Loucy (cell line): ENCODE data around the gene TTYH3.

Experiments
- H2AFZ ChIP-seq: fragments of 200-600 bp; sonication (generic); 2 replicates; pipeline ENCODE4 v1.6.0; 2016; ENCODE audit warnings: antibody characterized with exemption, mild to moderate bottlenecking, low read length, moderate library complexity
- H3F3A ChIP-seq: fragments of 200-600 bp; 2 replicates; pipeline ENCODE4 v1.6.0; 2016; ENCODE audit warnings: antibody characterized with exemption, low read depth, mild to moderate bottlenecking
- H3K27me3 ChIP-seq: fragments of 200-600 bp; sonication (generic); 2 replicates; pipeline ENCODE4 v1.6.1; 2014; ENCODE audit warnings: low read length, mild to moderate bottlenecking; ENCODE audit not compliant: insufficient read depth, poor library complexity, severe bottlenecking
- H3K36me3 ChIP-seq: fragments of 200-600 bp; sonication (generic); 2 replicates; pipeline ENCODE4 v1.6.1; 2016; ENCODE audit warnings: low read length; ENCODE audit not compliant: insufficient read depth
- H3K4me1 ChIP-seq: fragments of 200-600 bp; sonication (generic); 2 replicates; pipeline ENCODE4 v1.5.1; 2014; ENCODE audit warnings: low read length, mild to moderate bottlenecking; ENCODE audit not compliant: insufficient read depth, poor library complexity, severe bottlenecking
- H3K4me2 ChIP-seq: fragments of 200-600 bp; sonication (generic); 2 replicates; pipeline ENCODE4 v1.6.0; 2014; ENCODE audit warnings: antibody characterized with exemption, low read length, low read depth, mild to moderate bottlenecking; ENCODE audit not compliant: poor library complexity, severe bottlenecking
- H3K4me3 ChIP-seq: fragments of 200-600 bp; sonication (generic); 2 replicates; pipeline ENCODE4 v1.5.1; 2014; ENCODE audit warnings: low read length, mild to moderate bottlenecking, mixed read lengths; ENCODE audit not compliant: poor library complexity, severe bottlenecking
- H3K79me2 ChIP-seq: fragments of 200-600 bp; sonication (generic); 2 replicates; pipeline ENCODE4 v1.6.1; 2014; ENCODE audit warnings: low read length; ENCODE audit not compliant: insufficient read depth
- H3K9ac ChIP-seq: fragments of 200-600 bp; sonication (generic); 2 replicates; pipeline ENCODE4 v1.6.0; 2014; ENCODE audit warnings: mild to moderate bottlenecking, low read depth, low read length, moderate library complexity; ENCODE audit not compliant: poor library complexity, severe bottlenecking
- H3K9me2 ChIP-seq: fragments of 200-600 bp; sonication (generic); replicated peaks from 2 replicates; pipeline ENCODE4 v1.6.1; 2016; ENCODE audit warnings: low read depth, low read length, mixed read lengths
- H3K9me3 ChIP-seq: fragments of 200-600 bp; sonication (generic); 2 replicates; pipeline ENCODE4 v1.6.1; 2014; ENCODE audit warnings: mild to moderate bottlenecking, antibody characterized with exemption, low read length, low read depth; ENCODE audit not compliant: insufficient read depth
- H4K20me1 ChIP-seq: fragments of 200-600 bp; sonication (generic); 2 replicates; pipeline ENCODE4 v1.6.0; 2014; ENCODE audit warnings: antibody characterized with exemption, low read length, mild to moderate bottlenecking; ENCODE audit not compliant: insufficient read depth, poor library complexity, severe bottlenecking
- EZH2phosphoT487 ChIP-seq: fragments of 200-600 bp; IDR thresholded peaks from 2 replicates; pipeline ENCODE4 v1.6.1; 2018; ENCODE audit warnings: antibody characterized with exemption, mild to moderate bottlenecking, moderate library complexity, borderline replicate concordance
- TF ChIP-seq, protein P1 (sequence below): fragments of 200-600 bp; sonication (generic); conservative IDR thresholded peaks from 2 replicates; pipeline ENCODE4 v1.5.1; 2014; ENCODE audit warnings: mild to moderate bottlenecking, antibody characterized with exemption, low read length

The TTYH3 gene

DNA sequence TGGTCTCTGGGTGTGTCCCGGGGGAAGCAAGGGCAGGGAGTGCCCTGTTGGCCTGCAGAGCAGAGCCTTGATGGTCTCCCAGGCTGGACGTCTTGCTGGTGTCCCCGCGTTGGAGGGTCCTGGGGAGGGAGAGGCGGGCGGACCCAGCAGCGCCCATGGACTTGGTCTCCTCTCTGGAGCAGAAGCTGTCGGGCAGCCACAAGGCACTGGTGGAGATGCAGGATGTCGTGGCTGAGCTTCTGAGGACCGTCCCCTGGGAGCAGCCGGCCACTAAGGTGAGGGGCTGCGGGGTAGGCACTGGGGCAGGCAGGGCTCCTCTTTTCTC lies 20.9 kb downstream of the TTYH3 start:
- no peaks in the 10 kb centered on the region for H3K9me2 ChIP-seq
- peaks cover 58% of the 10 kb centered on the region; the same call in 1 of the 2 replicates for H3K36me3 ChIP-seq
- H3K79me2 ChIP-seq, result no peaks in the 10 kb centered on the region
- H3F3A ChIP-seq, result no peaks in the 10 kb centered on the region
- H2AFZ ChIP-seq, result no peak overlapping the region
- H3K4me1 ChIP-seq, result no peaks in the 10 kb centered on the region
- no peak overlapping the region for H3K4me3 ChIP-seq
- H3K9ac ChIP-seq, result no peak overlapping the region
- H4K20me1 ChIP-seq, result peaks cover 6% of the 10 kb centered on the region
- no peak overlapping the region for H3K4me2 ChIP-seq
- H3K9me3 ChIP-seq, result no peaks in the 10 kb centered on the region
- no peak for TF ChIP-seq EZH2phosphoT487
- TF ChIP-seq, protein P1, sequence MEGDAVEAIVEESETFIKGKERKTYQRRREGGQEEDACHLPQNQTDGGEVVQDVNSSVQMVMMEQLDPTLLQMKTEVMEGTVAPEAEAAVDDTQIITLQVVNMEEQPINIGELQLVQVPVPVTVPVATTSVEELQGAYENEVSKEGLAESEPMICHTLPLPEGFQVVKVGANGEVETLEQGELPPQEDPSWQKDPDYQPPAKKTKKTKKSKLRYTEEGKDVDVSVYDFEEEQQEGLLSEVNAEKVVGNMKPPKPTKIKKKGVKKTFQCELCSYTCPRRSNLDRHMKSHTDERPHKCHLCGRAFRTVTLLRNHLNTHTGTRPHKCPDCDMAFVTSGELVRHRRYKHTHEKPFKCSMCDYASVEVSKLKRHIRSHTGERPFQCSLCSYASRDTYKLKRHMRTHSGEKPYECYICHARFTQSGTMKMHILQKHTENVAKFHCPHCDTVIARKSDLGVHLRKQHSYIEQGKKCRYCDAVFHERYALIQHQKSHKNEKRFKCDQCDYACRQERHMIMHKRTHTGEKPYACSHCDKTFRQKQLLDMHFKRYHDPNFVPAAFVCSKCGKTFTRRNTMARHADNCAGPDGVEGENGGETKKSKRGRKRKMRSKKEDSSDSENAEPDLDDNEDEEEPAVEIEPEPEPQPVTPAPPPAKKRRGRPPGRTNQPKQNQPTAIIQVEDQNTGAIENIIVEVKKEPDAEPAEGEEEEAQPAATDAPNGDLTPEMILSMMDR, result no peak
- no peaks in the 10 kb centered on the region for H3K27me3 ChIP-seq

DNA sequence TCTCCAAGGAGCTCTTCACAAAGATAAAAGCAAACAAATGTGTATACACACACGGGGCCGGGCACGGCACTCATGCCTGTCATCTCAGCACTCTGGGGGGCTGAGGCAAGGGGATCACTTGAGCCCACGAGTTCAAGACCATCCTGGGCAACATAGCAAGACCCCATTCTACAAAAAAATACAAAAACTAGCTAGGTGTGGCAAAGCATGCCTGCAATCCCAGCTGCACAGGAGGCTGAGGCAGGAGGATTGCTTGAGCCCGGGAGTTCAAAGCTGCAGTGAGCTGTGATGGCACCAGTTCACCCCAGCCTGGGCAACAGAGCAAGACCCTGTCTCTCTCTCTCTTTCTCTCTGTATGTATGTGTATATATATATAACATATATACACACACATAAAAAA lies 22.3 kb downstream of the TTYH3 start:
- no peak overlapping the region for H3K4me3 ChIP-seq
- no peak overlapping the region for H2AFZ ChIP-seq
- H4K20me1 ChIP-seq, result no peaks in the 10 kb centered on the region
- H3K9me2 ChIP-seq, result no peaks in the 10 kb centered on the region
- H3K4me1 ChIP-seq, result no peaks in the 10 kb centered on the region
- no peaks in the 10 kb centered on the region for H3K9me3 ChIP-seq
- no peaks in the 10 kb centered on the region for H3K79me2 ChIP-seq
- H3K9ac ChIP-seq, result no peak overlapping the region
- no peak overlapping the region for H3K4me2 ChIP-seq
- H3K36me3 ChIP-seq, result peaks cover 46% of the 10 kb centered on the region; the same call in 1 of the 2 replicates
- no peaks in the 10 kb centered on the region for H3F3A ChIP-seq
- no peaks in the 10 kb centered on the region for H3K27me3 ChIP-seq
- no peak for TF ChIP-seq EZH2phosphoT487
- TF ChIP-seq, protein P1, result no peak

DNA sequence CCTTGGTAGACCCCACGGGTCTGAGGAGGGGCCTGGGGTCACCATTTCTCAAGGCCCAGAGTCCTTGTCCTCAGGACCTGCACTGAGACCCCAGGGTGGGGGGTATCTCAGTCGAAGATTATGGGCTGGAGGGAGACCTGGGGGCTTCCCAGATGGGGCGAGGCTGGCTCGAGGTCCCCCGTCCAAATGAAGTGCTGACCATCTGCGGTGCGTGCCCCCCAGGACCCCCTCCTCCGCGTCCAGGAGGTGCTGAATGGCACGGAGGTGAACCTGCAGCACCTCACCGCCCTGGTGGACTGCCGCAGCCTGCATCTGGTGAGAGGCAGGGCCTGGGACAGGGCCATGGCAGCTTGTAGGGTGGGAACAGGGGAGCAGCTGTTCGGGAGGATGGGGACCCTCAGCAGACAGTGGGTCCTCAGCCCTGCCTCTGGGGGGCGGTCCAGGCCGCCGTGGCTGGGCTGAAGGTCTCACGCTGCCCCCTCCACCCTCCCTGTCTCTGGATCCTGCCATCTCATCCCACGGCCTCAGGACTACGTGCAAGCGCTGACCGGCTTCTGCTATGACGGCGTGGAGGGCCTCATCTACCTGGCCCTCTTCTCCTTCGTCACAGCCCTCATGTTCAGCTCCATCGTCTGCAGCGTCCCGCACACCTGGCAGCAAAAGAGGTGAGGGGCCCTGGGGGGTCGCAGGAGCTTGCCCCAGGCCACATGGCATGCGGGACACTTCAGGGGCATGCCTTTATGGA lies 24.3 kb downstream of the TTYH3 start:
- H4K20me1 ChIP-seq, result no peaks in the 10 kb centered on the region
- no peaks in the 10 kb centered on the region for H3K4me1 ChIP-seq

More for the DNA sequence above, 24.3 kb downstream of the TTYH3 start:
- no peak overlapping the region for H2AFZ ChIP-seq
- TF ChIP-seq, protein P1, result no peak
- TF ChIP-seq EZH2phosphoT487, result no peak
- H3K4me3 ChIP-seq, result no peak overlapping the region
- peaks cover 27% of the 10 kb centered on the region; the same call in 1 of the 2 replicates for H3K36me3 ChIP-seq
- H3K9me3 ChIP-seq, result no peaks in the 10 kb centered on the region
- H3K9ac ChIP-seq, result no peak overlapping the region
- H3K79me2 ChIP-seq, result no peaks in the 10 kb centered on the region
- no peaks in the 10 kb centered on the region for H3K9me2 ChIP-seq
- no peak overlapping the region for H3K4me2 ChIP-seq
- H3K27me3 ChIP-seq, result no peaks in the 10 kb centered on the region
- no peaks in the 10 kb centered on the region for H3F3A ChIP-seq
